HG02642 (cell line): ENCODE data around the gene SLC25A13.

Experiments
- ATAC-seq: cut with Tn5 transposase; IDR thresholded peaks from one replicate; pipeline ENCODE4 v1.9.1; 2021; ENCODE audit warnings: mild to moderate bottlenecking; ENCODE audit not compliant: unreplicated experiment, poor library complexity

Gene SLC25A13

DNA sequence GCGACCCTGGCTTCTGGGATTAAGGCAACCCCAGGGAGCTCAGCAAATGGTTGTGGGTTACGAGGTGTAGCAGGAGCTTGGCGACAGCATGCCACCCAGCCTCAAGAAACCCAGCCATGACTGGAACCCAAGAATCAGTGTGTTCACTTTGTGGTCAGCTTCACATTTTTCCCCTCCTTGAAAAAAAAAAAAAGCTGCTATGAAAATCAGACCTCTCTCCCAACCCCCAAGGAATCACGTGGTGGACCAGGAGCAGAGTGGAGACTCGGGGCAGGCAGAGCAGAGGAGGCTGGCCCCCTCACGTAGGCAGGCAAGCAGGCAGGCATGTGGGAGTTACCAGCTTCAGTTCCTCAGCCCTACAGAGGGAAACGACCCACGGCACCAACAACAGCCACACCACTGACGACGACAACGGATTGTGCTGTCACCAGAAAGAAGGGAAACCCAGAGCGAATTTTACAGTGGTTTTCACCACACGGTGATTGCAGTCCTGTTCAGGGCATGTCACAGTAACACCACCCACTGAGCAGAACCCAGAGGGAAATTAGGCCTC is 203.4 kb downstream of the SLC25A13 start:
- no peak for ATAC-seq

DNA sequence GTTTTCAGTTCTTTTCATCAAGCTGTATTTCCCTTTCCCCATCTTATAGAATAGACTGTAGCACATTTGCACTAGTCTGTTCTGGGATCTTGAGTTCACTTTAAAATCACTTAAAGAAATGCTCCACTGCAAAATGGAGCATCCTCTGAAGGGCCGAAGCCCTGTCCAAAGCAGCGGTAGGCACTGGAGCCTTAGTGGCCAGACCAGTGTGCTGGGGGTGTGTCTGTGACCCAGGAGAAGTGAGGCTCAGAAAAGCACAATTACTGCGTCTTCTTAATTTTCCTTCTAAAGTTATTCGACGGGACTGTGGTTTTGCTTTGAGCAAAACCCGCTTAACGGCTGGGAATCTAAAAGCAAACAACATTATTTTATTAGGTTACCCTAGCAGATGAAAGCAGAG is 205.7 kb downstream of the SLC25A13 start:
- ATAC-seq, result no peak

DNA sequence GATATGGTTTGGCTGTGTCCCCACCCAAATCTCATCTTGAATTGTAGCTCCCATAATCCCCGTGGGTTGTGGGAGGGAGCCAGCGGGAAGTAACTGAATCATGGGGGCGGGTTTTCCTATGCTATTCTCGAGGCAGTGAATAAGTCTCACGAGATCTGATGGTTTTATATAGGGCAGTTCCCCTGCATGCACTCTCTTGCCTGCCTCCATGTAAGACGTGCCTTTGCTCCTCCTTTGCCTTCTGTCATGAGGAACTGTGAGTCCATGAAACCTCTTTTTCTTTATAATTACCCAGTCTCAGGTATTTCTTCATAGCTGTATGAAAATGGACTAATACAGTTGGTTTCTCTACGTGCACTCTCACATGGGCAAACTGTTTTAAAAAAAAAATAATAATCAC is 207.7 kb downstream of the SLC25A13 start:
- ATAC-seq, result no peak

DNA sequence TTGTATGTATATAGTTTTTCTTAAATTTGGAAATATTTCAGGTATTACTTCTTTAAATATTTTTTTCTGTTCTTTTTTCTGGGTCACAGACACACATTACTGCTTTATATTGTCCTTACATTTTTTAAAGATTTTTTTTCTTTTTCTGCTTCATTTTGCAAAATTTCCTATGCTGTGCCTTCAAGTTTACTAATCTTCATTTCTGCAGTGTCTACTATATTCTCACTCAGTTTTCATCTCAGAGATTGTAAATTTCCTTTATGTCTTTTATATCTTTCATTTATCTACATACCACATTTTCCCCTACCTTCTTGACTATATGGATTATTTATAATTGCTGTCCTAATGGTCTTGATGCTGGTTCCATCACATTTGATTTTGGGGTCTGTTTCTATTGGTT is 210.5 kb downstream of the SLC25A13 start:
- ATAC-seq, result no peak

DNA sequence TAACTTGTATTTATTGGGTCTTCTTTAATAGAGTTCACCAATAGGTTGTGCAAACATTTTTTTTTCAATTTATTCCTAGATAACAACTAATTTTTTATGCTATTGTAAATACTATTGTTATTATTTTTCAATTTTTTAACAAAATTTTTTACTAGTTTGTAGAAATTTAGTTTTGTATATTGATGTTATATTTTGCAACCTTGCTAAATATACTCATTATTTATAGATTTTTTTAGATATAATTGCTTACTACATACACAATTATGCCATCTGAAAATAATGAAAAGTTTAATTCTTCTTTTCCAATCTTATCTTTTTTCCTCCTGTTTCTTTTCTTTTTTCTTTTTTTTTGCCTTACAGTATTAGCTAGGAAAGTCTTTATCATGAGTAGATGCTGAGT is 216.9 kb downstream of the SLC25A13 start:
- no peak for ATAC-seq

DNA sequence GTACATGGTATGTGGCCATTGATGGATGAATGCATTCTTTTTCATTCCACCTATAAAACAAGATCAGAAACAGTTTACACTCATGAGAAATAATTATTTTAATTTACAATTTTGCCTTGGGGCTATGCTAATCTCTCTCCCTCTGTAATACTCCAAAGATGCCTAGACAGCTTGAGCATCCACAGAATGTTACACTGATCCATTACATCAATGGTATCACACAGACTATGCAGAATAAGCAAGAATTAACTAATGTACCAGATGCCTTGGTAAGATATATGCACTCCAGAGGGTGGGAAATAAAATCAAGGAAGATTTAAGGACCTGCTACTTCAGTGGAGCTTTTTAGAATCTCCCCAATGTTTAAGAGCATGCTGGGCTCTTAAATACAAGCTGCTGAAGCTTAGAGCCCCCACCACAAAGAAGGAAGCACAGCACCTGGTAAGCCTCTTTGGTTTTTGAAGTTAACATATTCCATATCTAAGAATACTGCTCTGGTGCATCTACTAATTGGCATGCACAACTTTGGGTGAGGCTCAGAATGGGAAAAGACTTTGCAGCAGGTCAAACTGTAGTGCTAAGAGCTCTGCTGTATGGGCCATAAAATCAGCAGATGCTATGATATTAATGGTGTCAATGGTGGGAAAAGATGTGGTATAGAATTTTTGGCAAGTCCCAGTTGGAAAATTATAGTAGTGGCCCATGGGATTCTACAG is 219.6 kb downstream of the SLC25A13 start:
- ATAC-seq, result no peak

DNA sequence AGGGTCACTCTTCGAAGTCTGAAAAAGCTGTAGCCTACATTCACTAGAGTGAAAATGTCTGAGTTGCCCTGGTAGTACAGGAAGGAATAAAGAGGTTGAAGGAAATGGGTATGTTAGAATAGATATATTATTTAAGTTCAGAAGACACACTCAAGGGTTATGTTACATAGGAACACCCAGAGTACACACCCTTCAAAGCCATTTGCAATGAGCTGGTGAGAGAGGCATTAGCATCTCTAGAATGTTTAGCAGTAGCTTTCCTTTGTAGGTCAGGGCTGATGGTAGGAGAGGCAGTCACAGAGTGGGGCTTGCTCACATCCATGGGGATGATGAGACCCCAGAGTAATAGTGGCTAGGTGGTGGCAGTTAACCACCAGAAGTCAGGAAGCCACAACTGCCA is 221.2 kb downstream of the SLC25A13 start:
- ATAC-seq, result no peak

DNA sequence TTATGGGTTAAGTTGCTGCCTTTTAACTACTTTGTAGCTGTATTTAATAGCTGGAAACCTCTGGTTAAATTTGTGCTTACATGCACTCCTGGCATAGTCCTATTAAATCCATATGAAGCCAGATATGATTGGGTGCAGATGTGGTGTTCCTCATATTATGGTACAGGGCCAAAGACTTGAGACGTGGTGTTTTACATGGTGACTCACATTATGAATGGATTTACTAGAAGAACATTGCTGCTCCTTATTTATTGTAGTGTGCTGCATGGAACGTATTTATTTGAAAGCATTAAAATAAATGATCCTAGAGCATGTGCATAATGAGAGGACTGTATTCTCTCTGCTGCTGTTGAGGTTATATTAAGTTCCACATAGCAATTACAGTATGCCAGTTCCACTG is 224.1 kb downstream of the SLC25A13 start:
- ATAC-seq, result no peak

DNA sequence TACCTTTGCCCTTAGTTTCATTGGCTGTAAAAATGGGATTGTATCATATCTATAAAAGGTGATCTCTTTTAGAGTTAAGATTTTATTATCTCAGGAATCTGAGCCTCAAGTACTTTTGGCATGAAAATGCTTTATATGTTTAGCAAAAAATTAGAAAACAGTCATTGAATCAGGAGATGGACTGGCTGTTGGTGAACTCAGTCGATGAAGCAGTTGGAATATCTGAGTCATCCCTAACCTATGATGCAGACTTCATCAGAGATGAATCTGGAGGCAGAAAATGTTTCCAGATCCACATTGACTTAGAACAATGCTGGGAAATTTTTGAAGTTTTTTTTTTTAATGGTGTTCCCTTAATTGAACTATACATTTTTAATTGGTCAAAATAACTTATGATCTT is 228.5 kb downstream of the SLC25A13 start:
- no peak for ATAC-seq

DNA sequence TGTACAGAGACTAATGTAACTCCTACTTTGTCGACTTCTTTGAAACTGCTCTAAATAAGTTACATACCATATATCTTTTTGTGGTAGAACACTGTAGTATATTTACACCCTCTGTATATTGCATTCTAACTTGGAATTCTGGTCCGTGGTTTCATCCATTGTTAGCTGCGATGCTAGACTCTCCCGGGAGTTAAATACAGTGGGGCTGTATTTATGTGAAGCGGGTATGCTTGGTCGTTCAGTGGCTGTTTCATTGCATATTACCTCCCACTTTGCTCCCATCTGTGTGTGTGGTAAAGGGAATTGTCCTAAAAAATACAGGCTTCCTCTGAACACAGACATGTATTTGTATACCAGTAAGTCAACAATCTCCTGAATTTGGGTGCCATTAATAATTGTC is 231.1 kb downstream of the SLC25A13 start:
- no peak for ATAC-seq

DNA sequence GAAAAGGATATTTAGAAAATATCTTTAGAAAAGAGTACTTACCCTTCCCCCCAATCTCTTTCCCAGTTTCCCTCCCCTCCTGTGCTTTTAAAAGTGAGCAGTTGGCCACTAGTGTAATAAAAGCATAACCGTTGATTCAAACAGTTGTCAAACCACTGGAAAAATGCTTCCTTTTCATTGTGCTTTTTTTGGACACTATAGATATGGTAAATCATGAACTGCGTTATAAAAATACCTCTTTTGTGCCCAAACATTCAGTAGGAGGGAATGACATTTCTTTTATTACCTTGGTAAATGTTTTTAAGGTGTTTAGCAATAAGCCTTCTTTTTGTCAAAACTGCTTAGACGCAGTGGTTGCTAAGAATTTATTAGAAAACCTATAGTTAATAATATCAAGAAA is 232.4 kb downstream of the SLC25A13 start:
- ATAC-seq, result no peak

DNA sequence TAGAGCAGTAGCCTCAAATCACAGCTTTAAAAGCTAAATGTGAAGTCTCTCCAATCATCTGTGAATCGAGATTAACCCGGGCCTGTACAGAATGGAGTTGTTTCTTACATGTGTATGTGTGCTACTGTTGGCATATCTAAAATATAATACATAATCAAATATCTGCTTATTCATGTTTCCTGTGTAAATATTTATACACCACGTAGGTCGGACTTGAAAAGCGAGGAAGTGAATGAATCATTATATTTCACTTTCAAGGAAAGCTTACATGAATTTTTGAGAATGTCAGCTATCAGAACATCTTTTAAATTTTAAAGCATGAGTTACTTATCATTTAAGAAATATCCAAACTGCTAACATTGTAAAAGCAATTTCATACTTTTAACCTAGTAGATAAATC is 233.3 kb downstream of the SLC25A13 start:
- no peak for ATAC-seq

DNA sequence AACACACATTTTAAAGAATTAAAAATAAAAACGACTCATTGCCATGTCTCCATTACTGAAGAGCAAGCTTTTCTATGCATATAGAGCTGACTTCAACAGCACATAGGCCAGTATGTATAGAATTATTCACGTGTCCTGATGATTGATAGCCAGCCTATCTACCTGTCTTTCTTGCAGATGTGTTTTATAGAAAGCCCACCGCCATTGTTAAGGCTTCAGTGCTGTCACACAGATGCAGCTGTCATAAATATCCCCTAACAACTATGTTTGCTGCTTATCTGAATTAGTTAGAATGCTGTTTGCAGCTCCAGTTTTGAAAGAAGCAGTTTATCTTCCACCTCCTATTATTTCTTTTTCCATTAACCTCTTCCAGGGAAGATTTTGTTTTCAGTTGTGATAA is 235.9 kb downstream of the SLC25A13 start:
- ATAC-seq, result no peak

DNA sequence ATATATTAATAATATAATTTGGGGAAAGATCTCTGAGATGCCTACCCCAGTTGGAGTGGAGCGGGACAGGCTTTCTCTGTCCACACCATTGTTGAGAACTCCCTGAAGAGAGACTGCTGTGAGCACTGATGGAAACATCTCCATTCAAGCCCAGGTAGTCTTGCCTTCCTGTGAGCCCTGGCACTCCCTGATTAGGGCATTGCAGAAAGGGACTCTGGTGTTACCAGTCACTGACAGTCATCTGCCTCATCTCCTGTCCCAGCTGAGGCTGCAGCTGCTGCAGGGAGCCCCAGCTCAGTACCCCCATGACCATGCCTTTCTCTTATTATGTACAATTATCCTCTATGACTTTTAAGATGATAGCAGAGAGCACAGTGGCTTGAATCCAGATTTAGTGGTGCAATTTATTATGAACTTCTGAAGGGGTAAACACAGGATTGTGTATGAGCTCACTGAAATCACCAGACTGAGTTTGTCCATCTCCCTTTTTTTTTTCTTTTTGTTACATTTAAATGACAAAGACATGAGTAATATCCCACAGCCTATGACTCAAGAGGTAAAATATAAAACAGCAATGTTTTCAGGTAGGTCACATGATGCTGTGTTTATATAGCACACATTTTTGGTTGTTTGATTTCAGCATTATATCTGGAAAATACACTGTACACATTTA is 236.9 kb downstream of the SLC25A13 start:
- no peak for ATAC-seq

DNA sequence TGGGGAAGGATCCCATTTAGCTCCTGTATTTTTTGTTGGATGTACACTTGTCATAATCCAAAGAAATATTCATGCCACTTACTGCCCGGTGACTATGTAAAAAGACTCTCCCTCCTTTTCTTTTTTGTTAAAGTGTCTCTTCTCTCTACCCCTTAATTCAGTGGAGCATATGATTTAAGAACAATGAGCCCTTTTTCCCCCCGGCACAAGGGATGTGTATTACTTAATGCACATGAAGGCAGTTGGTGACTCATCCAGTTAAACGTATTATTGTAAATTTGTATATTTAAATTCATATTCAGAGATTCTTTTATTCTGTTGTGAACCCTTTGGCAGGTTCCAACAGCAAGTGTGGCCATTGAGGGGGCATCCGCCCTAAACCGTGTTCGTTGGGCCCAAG is 241.9 kb downstream of the SLC25A13 start:
- ATAC-seq, result no peak

DNA sequence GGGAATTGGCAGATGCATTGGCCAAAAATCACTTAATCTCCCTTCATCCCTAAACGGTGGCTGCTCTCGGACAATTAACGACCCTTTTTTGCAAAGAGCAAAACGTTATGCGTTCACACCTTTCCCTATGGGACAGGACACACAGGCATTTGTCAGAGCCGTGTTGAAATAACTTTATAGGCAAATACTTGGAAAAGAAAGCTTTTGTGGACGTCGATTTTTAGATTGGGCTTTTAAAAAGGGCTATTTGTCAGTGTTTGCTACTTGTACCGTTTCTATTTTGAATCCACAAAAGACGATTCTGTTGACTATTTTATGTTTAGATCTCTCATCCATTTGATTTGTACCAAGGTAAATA is 245.6 kb downstream of the SLC25A13 start:
- no peak for ATAC-seq

DNA sequence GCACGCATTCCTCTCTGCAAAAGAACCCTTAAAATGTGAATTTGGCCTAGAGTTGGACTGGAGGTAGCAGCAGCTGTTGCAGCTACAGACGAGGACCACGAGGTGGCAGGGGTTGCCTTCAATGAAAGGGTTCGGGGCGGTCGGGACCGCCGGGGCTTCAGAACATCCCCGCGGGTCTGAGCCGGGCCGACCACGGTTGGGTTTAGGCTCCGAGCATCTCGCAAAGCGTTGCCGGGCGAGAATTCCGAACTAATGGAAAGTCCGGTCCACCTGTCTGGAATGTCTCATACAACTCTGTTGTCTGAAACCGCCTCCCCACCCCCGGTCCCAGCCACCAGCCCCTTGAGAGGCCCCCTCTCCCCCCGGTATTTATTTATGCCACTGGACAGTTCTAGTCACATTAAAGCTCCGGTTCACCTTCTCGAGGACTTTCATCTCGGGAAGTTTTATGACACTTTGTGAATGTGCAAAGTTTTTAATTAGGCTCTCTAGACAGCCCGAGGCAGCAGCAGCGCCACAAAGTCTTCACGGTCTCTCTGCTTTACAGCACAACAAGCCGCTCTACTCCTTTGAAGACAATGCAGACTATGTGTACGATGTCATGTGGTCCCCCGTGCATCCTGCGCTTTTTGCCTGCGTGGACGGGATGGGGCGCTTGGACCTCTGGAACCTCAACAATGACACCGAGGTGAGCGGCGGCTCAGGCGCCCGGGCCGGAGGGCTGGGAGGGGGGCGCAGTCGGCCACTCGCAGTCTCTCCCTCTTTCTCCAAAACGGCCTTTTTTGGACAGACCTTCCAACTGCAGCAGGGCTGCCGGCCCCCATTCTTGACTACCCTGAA is 246.2 kb downstream of the SLC25A13 start:
- ATAC-seq, result peak; percentile 96

DNA sequence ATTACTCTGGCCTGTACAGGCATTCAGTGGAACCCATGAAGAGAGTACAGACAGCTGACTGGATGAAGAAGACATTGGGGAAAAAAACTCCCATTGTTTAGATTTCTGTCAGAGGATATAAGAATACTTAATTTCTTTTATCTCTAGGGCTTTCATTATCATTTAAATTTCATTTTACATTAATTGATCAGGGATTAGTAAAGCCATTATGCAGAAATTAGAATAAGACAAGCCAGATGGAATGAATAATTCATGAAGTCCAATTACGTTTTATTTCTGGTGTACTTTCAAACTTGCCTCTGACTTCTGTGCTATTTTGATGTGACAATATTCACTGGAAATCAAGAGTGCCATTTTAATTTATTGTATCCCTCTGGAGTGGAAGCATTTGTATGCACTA is 247.0 kb downstream of the SLC25A13 start:
- ATAC-seq, result no peak
